ENCODE measurements around the gene HTR1D.

- TF ChIP-seq, protein P1, sequence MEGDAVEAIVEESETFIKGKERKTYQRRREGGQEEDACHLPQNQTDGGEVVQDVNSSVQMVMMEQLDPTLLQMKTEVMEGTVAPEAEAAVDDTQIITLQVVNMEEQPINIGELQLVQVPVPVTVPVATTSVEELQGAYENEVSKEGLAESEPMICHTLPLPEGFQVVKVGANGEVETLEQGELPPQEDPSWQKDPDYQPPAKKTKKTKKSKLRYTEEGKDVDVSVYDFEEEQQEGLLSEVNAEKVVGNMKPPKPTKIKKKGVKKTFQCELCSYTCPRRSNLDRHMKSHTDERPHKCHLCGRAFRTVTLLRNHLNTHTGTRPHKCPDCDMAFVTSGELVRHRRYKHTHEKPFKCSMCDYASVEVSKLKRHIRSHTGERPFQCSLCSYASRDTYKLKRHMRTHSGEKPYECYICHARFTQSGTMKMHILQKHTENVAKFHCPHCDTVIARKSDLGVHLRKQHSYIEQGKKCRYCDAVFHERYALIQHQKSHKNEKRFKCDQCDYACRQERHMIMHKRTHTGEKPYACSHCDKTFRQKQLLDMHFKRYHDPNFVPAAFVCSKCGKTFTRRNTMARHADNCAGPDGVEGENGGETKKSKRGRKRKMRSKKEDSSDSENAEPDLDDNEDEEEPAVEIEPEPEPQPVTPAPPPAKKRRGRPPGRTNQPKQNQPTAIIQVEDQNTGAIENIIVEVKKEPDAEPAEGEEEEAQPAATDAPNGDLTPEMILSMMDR (IDR thresholded peaks at IDR 0.05), result no peak
- no peak for TF ChIP-seq POLR2A (IDR thresholded peaks at IDR 0.05)
Measured at GRCh38 chr1:23179862-23180261, 37.4 kb downstream of the HTR1D start.
